CD14-positive monocyte (primary cell): ENCODE measurements around the gene RPS6KA4. TPM values are rescaled to one million over a fixed set of nuclear protein-coding genes. Genes with fewer than 3 reads are reported as not detected.
A peak's percentile ranks its signal among the peaks of the same experiment; 100 is the strongest.

ENCODE experiments used
- DNase-seq, 3 donors: peaks; one replicate each; pipeline ENCODE4 v3.0.0-alpha.2; 2011 to 2022
- H2AFZ ChIP-seq: 2 replicates; pipeline ENCODE4 v1.6.0; 2012; ENCODE audit warnings: mild to moderate bottlenecking, low read depth, low read length, inconsistent platforms; ENCODE audit not compliant: insufficient read depth, poor library complexity, severe bottlenecking
- H3K27ac ChIP-seq, 2 donors: 1 replicate in 1 of 2; 2 replicates in 1 of 2; pipeline ENCODE4 v1.5.1; 2012 to 2013; ENCODE audit warnings: low read length in 2 of 2, control low read depth in 1 of 2, inconsistent platforms in 1 of 2, low read depth in 1 of 2, mild to moderate bottlenecking in 1 of 2
- H3K27me3 ChIP-seq, 2 donors: one replicate each; pipeline versions ENCODE4 v1.6.0 to v1.6.1; 2011 to 2013; ENCODE audit warnings: low read length in 2 of 2; ENCODE audit not compliant: control insufficient read depth in 2 of 2, insufficient read depth in 2 of 2
- H3K36me3 ChIP-seq, 2 donors: replicated peaks in 1 of 2; 1 replicate in 1 of 2; 2 replicates in 1 of 2; pipeline versions ENCODE4 v1.5.1 to v1.6.1; 2012 to 2013; ENCODE audit warnings: low read length in 2 of 2, control low read depth in 1 of 2, inconsistent platforms in 1 of 2, mild to moderate bottlenecking in 1 of 2; ENCODE audit not compliant: insufficient read depth in 2 of 2, control insufficient read depth in 1 of 2
- H3K4me1 ChIP-seq, 2 donors: 1 replicate in 1 of 2; 2 replicates in 1 of 2; pipeline versions ENCODE4 v1.5.1 to v1.6.1; 2012 to 2013; ENCODE audit warnings: low read length in 2 of 2, control low read depth in 1 of 2, inconsistent platforms in 1 of 2, mild to moderate bottlenecking in 1 of 2, moderate library complexity in 1 of 2; ENCODE audit not compliant: insufficient read depth in 2 of 2, control insufficient read depth in 1 of 2
- H3K4me2 ChIP-seq: replicated peaks from 2 replicates; pipeline ENCODE3; 2012; ENCODE audit warnings: low read length, moderate library complexity, mild to moderate bottlenecking; ENCODE audit not compliant: poor library complexity, severe bottlenecking; ENCODE audit errors: extremely low read depth
- H3K4me3 ChIP-seq, 3 experiments: fragments of 200-600 bp in 1 of 3; sonication (generic) in 1 of 3; replicated peaks in 1 of 3; 1 replicate in 2 of 3; 2 replicates in 1 of 3; pipeline ENCODE4 v1.5.1; 2011 to 2013; ENCODE audit warnings: low read length in 3 of 3, mild to moderate bottlenecking in 3 of 3, control low read depth in 2 of 3, low read depth in 2 of 3, inconsistent platforms in 1 of 3, moderate library complexity in 1 of 3
- H3K79me2 ChIP-seq: 2 replicates; pipeline ENCODE4 v1.6.0; 2012; ENCODE audit warnings: mild to moderate bottlenecking, control low read depth, inconsistent platforms, low read length, moderate library complexity; ENCODE audit not compliant: insufficient read depth
- H3K9ac ChIP-seq: 2 replicates; pipeline ENCODE4 v1.6.0; 2017; ENCODE audit warnings: low read length, mild to moderate bottlenecking; ENCODE audit not compliant: insufficient read depth, poor library complexity, severe bottlenecking
- H3K9me3 ChIP-seq, 2 donors: replicated peaks in 1 of 2; 1 replicate in 1 of 2; 2 replicates in 1 of 2; pipeline versions ENCODE4 v1.5.1 to v1.6.1; 2012 to 2013; ENCODE audit warnings: low read length in 2 of 2, control low read depth in 1 of 2; ENCODE audit not compliant: control insufficient read depth in 1 of 2, insufficient read depth in 1 of 2
- H4K20me1 ChIP-seq: 2 replicates; pipeline ENCODE4 v1.6.0; 2012; ENCODE audit warnings: mild to moderate bottlenecking, low read length, control low read depth, moderate library complexity; ENCODE audit not compliant: insufficient read depth
- H3K27ac Mint-ChIP-seq, 7 donors: one replicate each; pipeline ENCODE4 v1.8.0; 2020; ENCODE audit warnings: mild to moderate bottlenecking in 7 of 7, mixed read lengths in 7 of 7, moderate library complexity in 6 of 7, inconsistent platforms in 2 of 7
- H3K27me3 Mint-ChIP-seq, 3 donors: one replicate each; pipeline ENCODE4 v1.8.0; 2021 to 2022; ENCODE audit warnings: low read depth in 3 of 3, mild to moderate bottlenecking in 3 of 3, mixed read lengths in 3 of 3, moderate library complexity in 3 of 3, inconsistent platforms in 1 of 3
- H3K36me3 Mint-ChIP-seq, 2 donors: one replicate each; pipeline ENCODE4 v1.8.0; 2020; ENCODE audit warnings: mixed read lengths in 2 of 2, inconsistent platforms in 1 of 2, mild to moderate bottlenecking in 1 of 2
- H3K4me1 Mint-ChIP-seq: one replicate; pipeline ENCODE4 v1.8.0; 2020; ENCODE audit warnings: mild to moderate bottlenecking, mixed read lengths
- H3K4me3 Mint-ChIP-seq, 2 donors: one replicate each; pipeline ENCODE4 v1.8.0; 2020; ENCODE audit warnings: mild to moderate bottlenecking in 2 of 2, mixed read lengths in 2 of 2, moderate library complexity in 1 of 2
- H3K9me3 Mint-ChIP-seq, 7 donors: one replicate each; pipeline ENCODE4 v1.8.0; 2020 to 2022; ENCODE audit warnings: mixed read lengths in 7 of 7, mild to moderate bottlenecking in 6 of 7, moderate library complexity in 6 of 7, inconsistent platforms in 2 of 7
- CTCF ChIP-seq: fragments of 200-600 bp; IDR thresholded peaks from one replicate; pipeline ENCODE4 v1.8.0; 2022; ENCODE audit warnings: antibody characterized with exemption, mild to moderate bottlenecking
- WGBS: methylation state at CpG from one replicate; pipeline ENCODE4 v1.1.5; 2013; ENCODE audit warnings: missing lambda C conversion rate; ENCODE audit not compliant: insufficient coverage; 5-methylcytosine and 5-hydroxymethylcytosine counted together
- intact Hi-C, 2 donors: fragments of 100-400 bp; cut with micrococcal nuclease; formaldehyde crosslinking; loops; one replicate each; pipeline versions ENCODE4 v1.15.0 to v1.15.1; 2023
- polyA plus RNA-seq, 3 donors: library from polyadenylated mRNA; depleted of rRNA in 1 of 3; unstranded in 2 of 3; stranded (reverse) in 1 of 3; fragments of 300-500 nt in 2 of 3; fragments of >200 nt in 1 of 3; fragmentation: Illumina TruSeq in 2 of 3; gene quantifications; 1 replicate in 2 of 3; 2 replicates in 1 of 3; pipeline ENCODE4 v1.2.3, GENCODE V29; 2012 to 2021

The RPS6KA4 gene
- polyA plus RNA-seq, 3 donors: 16.2 to 110 (median 24.5) TPM

DNA sequence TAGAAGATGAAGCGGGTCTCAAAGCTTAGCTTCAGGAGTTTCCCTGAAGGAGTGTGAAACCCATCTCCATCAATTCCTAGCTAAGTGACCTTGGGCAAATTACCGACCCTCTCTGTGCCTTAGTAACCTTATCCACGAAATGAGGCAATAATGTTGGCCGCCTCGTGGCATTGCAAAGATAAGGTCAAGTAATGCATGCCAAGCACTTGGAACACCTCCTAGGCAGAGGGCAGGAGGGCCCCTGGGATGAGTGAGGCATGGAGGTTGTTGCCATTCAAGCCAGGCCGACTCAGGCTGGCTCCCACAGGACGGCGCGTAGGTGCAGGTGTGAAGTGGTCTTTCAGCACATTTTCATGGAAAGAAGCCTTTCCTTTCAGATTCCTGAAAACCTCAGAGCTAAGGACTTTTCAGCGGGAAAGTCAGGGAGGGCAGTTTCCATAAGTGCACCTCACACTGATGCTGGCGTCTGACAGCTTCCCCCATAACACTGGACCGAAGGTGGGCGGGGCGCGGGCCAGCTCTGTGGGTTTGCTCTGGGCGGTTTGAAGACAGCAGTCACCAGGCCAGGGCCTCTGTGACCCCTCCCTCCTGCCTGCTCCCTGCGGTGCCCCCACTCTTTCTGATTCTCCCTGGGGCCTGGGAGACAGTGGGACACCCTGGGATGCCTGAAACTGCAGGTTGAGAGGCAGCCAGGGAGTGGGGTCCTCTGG, 25.2 kb downstream of the RPS6KA4 start:
- Mint-ChIP-seq H3K4me3 (no peak overlapping the region), H3K4me1 (peaks cover 47% of the 10 kb centered on the region), H3K36me3 (peaks cover 11 to 12% of the 10 kb centered on the region in 2 donors), H3K27ac (peak overlapping the region in 2 of 7 donors; percentile 9 to 36), H3K27me3 (peaks cover 0 to 4% (median 1%) of the 10 kb centered on the region in 3 donors), H3K9me3 (peaks cover 0 to 3% (median 2%) of the 10 kb centered on the region in 7 donors)
- Histone ChIP-seq H3K79me2 (no peaks in the 10 kb centered on the region), H3K36me3 (peaks cover under 1% of the 10 kb centered on the region in 2 donors), H3K9ac (no peak overlapping the region), H3K9me3 (no peaks in the 10 kb centered on the region), H3K4me2 (no peak overlapping the region), H3K4me3 (no peak overlapping the region), H4K20me1 (no peaks in the 10 kb centered on the region), H3K27ac (no peak overlapping the region), H2AFZ (no peak overlapping the region), H3K27me3 (no peaks in the 10 kb centered on the region), H3K4me1 (peaks cover 31 to 38% of the 10 kb centered on the region in 2 donors)
- no peak for TF ChIP-seq CTCF
- DNase-seq: no peak
- intact Hi-C loops: no loop called here
- WGBS: 69% methylated on average over 12 of the region's 17 CpGs

- Histone ChIP-seq H3K9me3 (no peaks in the 10 kb centered on the region), H3K4me3 (peak overlapping the region in 2 of 3 experiments; percentile 5 to 62), H3K9ac (peak overlapping the region; percentile 48), H3K4me1 (peaks cover 38 to 45% of the 10 kb centered on the region in 2 donors), H3K36me3 (peaks cover 2 to 9% of the 10 kb centered on the region in 2 donors), H3K79me2 (peaks cover under 1% of the 10 kb centered on the region), H3K27ac (peak overlapping the region; percentile 75 to 83), H2AFZ (peak overlapping the region; percentile 75), H4K20me1 (no peaks in the 10 kb centered on the region), H3K4me2 (peak overlapping the region; percentile 60), H3K27me3 (no peaks in the 10 kb centered on the region)
- Mint-ChIP-seq H3K4me3 (peak overlapping the region; percentile 58 to 83), H3K9me3 (peaks cover 0 to 4% (median 2%) of the 10 kb centered on the region in 7 donors), H3K4me1 (peaks cover 56% of the 10 kb centered on the region), H3K27ac (peak overlapping the region; percentile 78 to 95 (median 92)), H3K27me3 (peaks cover 0 to 4% (median 1%) of the 10 kb centered on the region in 3 donors), H3K36me3 (peaks cover 21 to 22% of the 10 kb centered on the region in 2 donors)
- TF ChIP-seq CTCF: no peak
- WGBS: 24% methylated on average over 12 of the region's 15 CpGs
- DNase-seq: peak; percentile 78 to 86 (median 86)
- intact Hi-C loops: no loop called here
Observed at GRCh38 chr11:64384981-64385944, 26.3 kb downstream of the RPS6KA4 start.
